Ishikawa (cell line): Measurements from ENCODE around the gene RTL5.

Source experiments
- CEBPB ChIP-seq: IDR thresholded peaks from 2 replicates; pipeline ENCODE4 v1.6.1; 2012
- CREB1 ChIP-seq: IDR thresholded peaks from 2 replicates; pipeline ENCODE4 v1.6.1; 2012; ENCODE audit warnings: low read depth
- EGR1 ChIP-seq: IDR thresholded peaks from 2 replicates; pipeline ENCODE4 v1.6.1; 2012
- EP300 ChIP-seq: IDR thresholded peaks from 2 replicates; pipeline ENCODE4 v1.6.1; 2012; ENCODE audit warnings: borderline replicate concordance
- FOXM1 ChIP-seq: IDR thresholded peaks from 2 replicates; pipeline ENCODE4 v1.6.1; 2012; ENCODE audit warnings: low read depth, borderline replicate concordance
- MAX ChIP-seq: IDR thresholded peaks from 2 replicates; pipeline ENCODE4 v1.6.1; 2012
- NFIC ChIP-seq: IDR thresholded peaks from 2 replicates; pipeline ENCODE4 v1.6.1; 2012
- RAD21 ChIP-seq: IDR thresholded peaks from 2 replicates; pipeline ENCODE4 v1.6.1; 2012; ENCODE audit warnings: low read depth
- REST ChIP-seq: IDR thresholded peaks from 2 replicates; pipeline ENCODE4 v1.6.1; 2012; ENCODE audit warnings: low read depth, mild to moderate bottlenecking
- TAF1 ChIP-seq: IDR thresholded peaks from 2 replicates; pipeline ENCODE4 v1.6.1; 2012; ENCODE audit warnings: low read depth, mild to moderate bottlenecking
- TCF12 ChIP-seq: IDR thresholded peaks from 2 replicates; pipeline ENCODE4 v1.6.1; 2012; ENCODE audit warnings: low read depth
- TEAD4 ChIP-seq: IDR thresholded peaks from 2 replicates; pipeline ENCODE4 v1.6.1; 2012
- YY1 ChIP-seq: IDR thresholded peaks from 2 replicates; pipeline ENCODE4 v1.6.1; 2012; ENCODE audit warnings: low read depth
- ZBTB7A ChIP-seq: IDR thresholded peaks from 2 replicates; pipeline ENCODE4 v1.6.1; 2012; ENCODE audit warnings: low read depth

GRCh38 chrX:72158773-72159172, 27.1 kb upstream of the RTL5 start:
- TF ChIP-seq YY1: no peak
- TF ChIP-seq TCF12: no peak
- TF ChIP-seq REST: no peak
- TF ChIP-seq EP300: no peak
- TF ChIP-seq TAF1: no peak
- no peak for TF ChIP-seq NFIC
- TF ChIP-seq CREB1: no peak
- TF ChIP-seq MAX: no peak
- TF ChIP-seq RAD21: no peak
- TF ChIP-seq CEBPB: no peak
- no peak for TF ChIP-seq EGR1
- no peak for TF ChIP-seq FOXM1
- no peak for TF ChIP-seq ZBTB7A
- TF ChIP-seq TEAD4: no peak
